T-cell (primary cell): ENCODE results near the gene KRTAP3-2. TPM values are rescaled to one million over a fixed set of nuclear protein-coding genes. Genes with fewer than 3 reads are reported as not detected.

Experiments
- ATAC-seq, 4 experiments: fragments of 200-7000 bp in 3 of 4; fragments of 150-1000 bp in 1 of 4; cut with Tn5 transposase; replicated peaks in 1 of 4; 1 replicate in 3 of 4; 2 replicates in 1 of 4; pipeline ENCODE4 v1.10.0; 2021; ENCODE audit warnings: moderate library complexity in 3 of 4, mild to moderate bottlenecking in 2 of 4, moderate number of reproducible peaks in 1 of 4
- CTCF ChIA-PET, 2 donors: fragments of 300-600 bp; sonication (Branson Sonifier 250); formaldehyde crosslinking; loops; one replicate each; lab custom pipeline; 2022; ENCODE audit warnings: antibody characterized with exemption in 2 of 2; lab: Charles Lee
- POLR2A ChIA-PET, 2 donors: fragments of 300-600 bp; sonication (Branson Sonifier 250); formaldehyde crosslinking; loops; one replicate each; lab custom pipeline; 2022; ENCODE audit warnings: antibody characterized with exemption in 2 of 2; lab: Charles Lee
- DNase-seq, 35 experiments: peaks; one replicate each; pipeline versions ENCODE4 v3.0.0 to v3.0.0-alpha.2; 2013 to 2023
- H3K27ac ChIP-seq: one replicate; pipeline ENCODE4 v1.5.1; 2013; ENCODE audit warnings: low read length
- H3K27me3 ChIP-seq, 2 experiments: replicated peaks in 1 of 2; 1 replicate in 1 of 2; 2 replicates in 1 of 2; pipeline versions ENCODE4 v1.6.1 to v1.7.0; 2013; ENCODE audit warnings: low read length in 1 of 2, mixed read lengths in 1 of 2; ENCODE audit not compliant: control insufficient read depth in 2 of 2, insufficient read depth in 2 of 2; ENCODE audit errors: extremely low read depth in 1 of 2
- H3K36me3 ChIP-seq, 2 donors: 1 replicate in 1 of 2; 2 replicates in 1 of 2; pipeline versions ENCODE4 v1.6.1 to v1.7.0; 2013; ENCODE audit warnings: low read length in 1 of 2; ENCODE audit not compliant: control insufficient read depth in 2 of 2, insufficient read depth in 1 of 2; ENCODE audit errors: extremely low read depth in 1 of 2
- H3K4me1 ChIP-seq, 2 experiments: 1 replicate in 1 of 2; 2 replicates in 1 of 2; pipeline versions ENCODE4 v1.6.1 to v1.7.0; 2013; ENCODE audit warnings: low read length in 2 of 2, mixed read lengths in 1 of 2; ENCODE audit not compliant: insufficient read depth in 2 of 2, control insufficient read depth in 1 of 2; ENCODE audit errors: extremely low read depth in 1 of 2
- H3K4me3 ChIP-seq, 2 donors: 1 replicate in 1 of 2; 2 replicates in 1 of 2; pipeline versions ENCODE4 v1.5.1 to v1.7.0; 2013; ENCODE audit warnings: mild to moderate bottlenecking in 2 of 2, low read length in 1 of 2, moderate library complexity in 1 of 2; ENCODE audit not compliant: control insufficient read depth in 1 of 2; ENCODE audit errors: extremely low read depth in 1 of 2
- H3K9me3 ChIP-seq: 2 replicates; pipeline ENCODE4 v1.7.0; 2013
- H3K27ac Mint-ChIP-seq, 2 donors: one replicate each; pipeline ENCODE4 v1.8.0; 2020 to 2021; ENCODE audit warnings: mild to moderate bottlenecking in 2 of 2, mixed read lengths in 2 of 2
- H3K27me3 Mint-ChIP-seq, 2 donors: one replicate each; pipeline ENCODE4 v1.8.0; 2021 to 2022; ENCODE audit warnings: mixed read lengths in 2 of 2
- H3K36me3 Mint-ChIP-seq: one replicate; pipeline ENCODE4 v1.8.0; 2021; ENCODE audit warnings: mixed read lengths
- H3K4me1 Mint-ChIP-seq, 3 donors: one replicate each; pipeline ENCODE4 v1.8.0; 2020 to 2022; ENCODE audit warnings: mixed read lengths in 3 of 3, mild to moderate bottlenecking in 1 of 3
- H3K4me3 Mint-ChIP-seq, 3 donors: one replicate each; pipeline ENCODE4 v1.8.0; 2020 to 2022; ENCODE audit warnings: mild to moderate bottlenecking in 3 of 3, mixed read lengths in 3 of 3, moderate library complexity in 3 of 3
- H3K9me3 Mint-ChIP-seq, 3 donors: one replicate each; pipeline ENCODE4 v1.8.0; 2020 to 2022; ENCODE audit warnings: mixed read lengths in 3 of 3
- WGBS: methylation state at CpG from one replicate; pipeline ENCODE4 v1.1.5; 2013; ENCODE audit warnings: missing lambda C conversion rate; ENCODE audit not compliant: insufficient coverage; 5-methylcytosine and 5-hydroxymethylcytosine counted together
- total RNA-seq, 35 experiments: library from RNA in 6 of 35; stranded (reverse) in 6 of 35; fragments of 120-200 nt in 1 of 35; gene quantifications; one replicate each; pipeline versions ENCODE4 v1.2.1 to v1.2.4 and lab custom pipeline; 2013 to 2026

Gene KRTAP3-2
- total RNA-seq, 5 donors from 2014 or later (not counting 1 experiment from before 2014, with no cell fraction given): not detected

GRCh38 chr17:40980596-40980995 is 19.1 kb downstream of the KRTAP3-2 start:
- H3K4me1 ChIP-seq: no peaks in the 10 kb centered on the region
- peaks cover 0 to 16% of the 10 kb centered on the region in 2 experiments for H3K27me3 ChIP-seq
- CTCF ChIA-PET: interaction anchor here in 1 of 2 donors (1.0 kb wide), 1 partner anchor 18 kb away, joined by 3 read pairs; no protein-coding TSS in a partner anchor
- no peaks in the 10 kb centered on the region for H3K36me3 ChIP-seq
- peaks cover 27 to 30% of the 10 kb centered on the region in 2 donors for H3K27me3 Mint-ChIP-seq
- 81% methylated on average over 8 of the region's 8 CpGs for WGBS
- no peak overlapping the region for H3K27ac Mint-ChIP-seq
- H3K9me3 Mint-ChIP-seq: no peaks in the 10 kb centered on the region
- H3K4me3 ChIP-seq: no peak overlapping the region
- DNase-seq (no peak), ATAC-seq (no peak)
- H3K4me1 Mint-ChIP-seq: no peaks in the 10 kb centered on the region
- no peaks in the 10 kb centered on the region for H3K9me3 ChIP-seq
- H3K36me3 Mint-ChIP-seq: no peaks in the 10 kb centered on the region
- POLR2A ChIA-PET: no interaction called here
- H3K4me3 Mint-ChIP-seq: no peak overlapping the region
- no peak overlapping the region for H3K27ac ChIP-seq

DNA sequence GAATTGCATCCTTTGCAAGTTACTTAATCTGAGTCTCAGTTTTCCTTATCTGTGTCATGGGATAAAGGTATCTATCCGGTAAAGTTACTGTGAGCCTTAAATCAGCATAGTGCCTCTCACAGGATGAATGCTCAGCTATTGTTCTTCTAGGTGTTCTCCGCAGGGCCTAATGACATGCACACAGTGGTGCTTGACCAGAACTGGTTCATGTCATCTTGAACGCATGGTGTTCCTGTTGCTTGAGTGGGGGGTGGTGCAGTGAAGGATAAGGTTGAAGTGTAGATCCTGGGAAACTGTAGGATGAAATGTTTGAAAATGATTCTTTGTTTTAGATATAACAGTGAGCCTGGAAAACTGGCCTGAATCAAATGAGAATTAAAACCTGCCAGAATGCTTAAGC is 19.6 kb downstream of the KRTAP3-2 start:
- H3K4me1 ChIP-seq: no peaks in the 10 kb centered on the region
- peaks cover 0 to 16% of the 10 kb centered on the region in 2 experiments for H3K27me3 ChIP-seq
- H3K9me3 ChIP-seq: no peaks in the 10 kb centered on the region
- Mint-ChIP-seq H3K27ac (no peak overlapping the region), H3K36me3 (no peaks in the 10 kb centered on the region), H3K9me3 (no peaks in the 10 kb centered on the region), H3K4me3 (no peak overlapping the region), H3K27me3 (peaks cover 32 to 35% of the 10 kb centered on the region in 2 donors), H3K4me1 (no peaks in the 10 kb centered on the region)
- POLR2A ChIA-PET: no interaction called here
- WGBS: 100% methylated on average over 3 of the region's 3 CpGs
- H3K4me3 ChIP-seq: no peak overlapping the region
- H3K27ac ChIP-seq: no peak overlapping the region
- no peaks in the 10 kb centered on the region for H3K36me3 ChIP-seq
- DNase-seq (no peak), ATAC-seq (no peak)
- CTCF ChIA-PET: no interaction called here

DNA sequence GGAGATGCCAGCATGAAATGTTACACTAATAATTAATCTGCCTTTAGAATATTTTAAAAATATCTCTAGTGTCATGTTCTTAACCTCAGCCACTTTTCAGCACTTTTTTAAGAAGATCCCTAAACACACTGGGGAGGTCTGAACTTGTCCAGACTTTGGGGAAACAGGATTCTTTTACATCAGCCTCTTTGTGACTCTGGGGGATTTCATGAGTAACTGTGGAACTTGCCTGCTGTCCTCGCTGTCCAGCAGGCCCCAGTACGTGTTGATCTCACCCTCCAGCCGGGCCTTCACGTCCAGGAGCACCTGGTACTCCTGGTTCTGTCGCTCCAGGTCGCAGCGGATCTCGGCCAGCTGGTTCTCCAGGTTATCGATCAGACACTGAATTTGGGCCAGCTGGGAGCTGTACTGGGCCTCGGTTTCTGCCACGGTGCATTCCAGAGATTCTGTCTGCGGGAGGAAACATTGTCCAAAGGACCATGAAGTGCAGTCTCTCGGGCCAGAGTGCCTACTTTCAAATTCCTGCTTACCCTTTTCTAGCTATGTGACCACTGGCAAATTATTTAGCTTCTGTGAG is 21.0 kb downstream of the KRTAP3-2 start:
- H3K4me1 Mint-ChIP-seq: no peaks in the 10 kb centered on the region
- Histone ChIP-seq H3K4me3 (no peak overlapping the region), H3K36me3 (no peaks in the 10 kb centered on the region), H3K9me3 (no peaks in the 10 kb centered on the region), H3K27me3 (peaks cover 0 to 16% of the 10 kb centered on the region in 2 experiments), H3K27ac (no peak overlapping the region), H3K4me1 (no peaks in the 10 kb centered on the region)
- DNase-seq (no peak), ATAC-seq (no peak)
- peaks cover 31 to 35% of the 10 kb centered on the region in 2 donors for H3K27me3 Mint-ChIP-seq
- ChIA-PET CTCF (no interaction called here), POLR2A (no interaction called here)
- no peak overlapping the region for H3K27ac Mint-ChIP-seq
- 77% methylated on average over 12 of the region's 13 CpGs for WGBS
- H3K36me3 Mint-ChIP-seq: no peaks in the 10 kb centered on the region
- no peak overlapping the region for H3K4me3 Mint-ChIP-seq
- H3K9me3 Mint-ChIP-seq: no peaks in the 10 kb centered on the region

DNA sequence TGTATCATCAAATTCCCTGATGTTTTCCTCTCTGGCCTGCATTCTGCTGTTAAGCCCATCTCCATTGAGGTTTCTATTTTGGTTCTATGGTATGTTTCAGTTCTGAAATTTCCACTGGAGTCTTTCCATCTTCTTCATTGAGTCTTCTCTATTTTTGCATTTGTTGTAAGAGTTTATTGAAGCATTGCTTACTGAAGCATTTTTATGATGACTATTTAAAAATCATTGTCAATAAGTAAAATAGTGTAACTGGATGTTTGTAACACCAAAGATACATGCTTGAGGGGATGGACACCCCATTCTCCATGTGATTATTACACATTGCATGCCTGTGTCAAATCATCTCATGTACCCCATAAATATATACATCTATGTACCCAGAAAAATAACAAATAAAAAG is 24.2 kb downstream of the KRTAP3-2 start:
- no peaks in the 10 kb centered on the region for H3K9me3 Mint-ChIP-seq
- H3K36me3 Mint-ChIP-seq: no peaks in the 10 kb centered on the region
- no peak overlapping the region for H3K27ac Mint-ChIP-seq
- Histone ChIP-seq H3K4me1 (no peaks in the 10 kb centered on the region), H3K4me3 (no peak overlapping the region), H3K27ac (no peak overlapping the region), H3K36me3 (no peaks in the 10 kb centered on the region), H3K9me3 (no peaks in the 10 kb centered on the region), H3K27me3 (peaks cover 0 to 11% of the 10 kb centered on the region in 2 experiments)
- DNase-seq: no peak
- peaks cover 27 to 31% of the 10 kb centered on the region in 2 donors for H3K27me3 Mint-ChIP-seq
- no peak overlapping the region for H3K4me3 Mint-ChIP-seq
- ChIA-PET POLR2A (no interaction called here), CTCF (interaction anchor here in 1 of 2 donors (0.6 kb wide), 1 partner anchor 347 kb away, joined by 4 read pairs; no protein-coding TSS in a partner anchor)
- no peaks in the 10 kb centered on the region for H3K4me1 Mint-ChIP-seq
- ATAC-seq: no peak

DNA sequence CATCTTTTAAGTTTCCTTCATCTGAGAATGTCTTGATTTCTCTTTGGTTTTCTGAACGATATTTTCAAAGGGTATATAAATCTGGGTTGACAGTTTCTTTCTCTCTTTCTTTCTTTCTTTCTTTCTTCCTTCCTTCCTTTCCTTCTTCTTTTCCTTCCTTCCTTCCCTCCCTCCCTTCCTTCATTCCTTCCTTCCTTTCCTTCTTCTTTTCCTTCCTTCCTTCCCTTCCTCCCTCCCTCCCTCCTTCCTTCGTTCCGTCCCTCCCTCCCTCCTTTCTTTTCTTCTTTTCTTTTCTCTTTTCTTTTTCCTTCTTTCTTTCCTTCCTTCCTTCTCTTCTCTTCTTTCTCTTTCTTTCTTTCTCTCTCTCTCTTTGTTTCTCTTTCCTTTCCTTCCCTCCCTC is 25.3 kb downstream of the KRTAP3-2 start:
- CTCF ChIA-PET: no interaction called here
- H3K4me3 Mint-ChIP-seq: no peak overlapping the region

DNA sequence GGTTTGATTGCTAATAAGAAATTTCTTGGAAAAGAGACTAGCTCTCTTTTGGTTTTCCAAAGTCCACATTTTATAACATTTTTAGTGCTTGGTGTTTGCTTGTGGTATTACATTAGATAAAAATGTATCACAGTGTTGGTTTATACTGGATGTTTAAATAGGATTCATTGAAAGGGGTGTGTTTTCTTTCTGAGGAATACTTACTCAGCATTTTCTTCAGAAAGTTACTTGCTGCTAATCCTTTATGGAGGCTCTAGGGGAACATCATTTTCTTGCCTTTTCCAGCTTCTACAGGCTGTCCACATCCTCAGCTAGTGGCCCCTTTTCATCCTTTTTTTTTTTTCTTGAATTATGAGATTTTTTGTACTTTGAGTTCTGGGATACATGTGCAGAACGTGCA is 32.1 kb downstream of the KRTAP3-2 start:
- CTCF ChIA-PET: interaction anchor here in 1 of 2 donors (0.6 to 0.7 kb wide), 2 partner anchors 347 to 1157 kb away, joined by 4 read pairs; no protein-coding TSS in a partner anchor
- DNase-seq (no peak), ATAC-seq (no peak)
- no peaks in the 10 kb centered on the region for H3K27me3 ChIP-seq
- Mint-ChIP-seq H3K27ac (no peak overlapping the region), H3K9me3 (no peaks in the 10 kb centered on the region), H3K36me3 (no peaks in the 10 kb centered on the region), H3K4me1 (peaks cover 0 to 5% (median 0%) of the 10 kb centered on the region in 3 donors), H3K4me3 (no peak overlapping the region), H3K27me3 (peaks cover 8 to 26% of the 10 kb centered on the region in 2 donors)
- no CpG with 5 or more reads among the region's 1 CpG for WGBS
- H3K9me3 ChIP-seq: no peaks in the 10 kb centered on the region
- H3K36me3 ChIP-seq: no peaks in the 10 kb centered on the region
- no peak overlapping the region for H3K27ac ChIP-seq
- no peaks in the 10 kb centered on the region for H3K4me1 ChIP-seq
- POLR2A ChIA-PET: interaction anchor here in 1 of 2 donors (0.6 kb wide), 1 partner anchor 240 kb away, joined by 3 read pairs; no protein-coding TSS in a partner anchor
- no peak overlapping the region for H3K4me3 ChIP-seq

More for the DNA sequence above, 25.3 kb downstream of the KRTAP3-2 start:
- Histone ChIP-seq H3K27me3 (peaks cover 0 to 8% of the 10 kb centered on the region in 2 experiments), H3K9me3 (no peaks in the 10 kb centered on the region), H3K4me3 (no peak overlapping the region), H3K4me1 (no peaks in the 10 kb centered on the region), H3K27ac (no peak overlapping the region), H3K36me3 (no peaks in the 10 kb centered on the region)
- no peak for ATAC-seq
- Mint-ChIP-seq H3K27ac (no peak overlapping the region), H3K27me3 (peaks cover 26 to 27% of the 10 kb centered on the region in 2 donors), H3K4me1 (no peaks in the 10 kb centered on the region), H3K36me3 (no peaks in the 10 kb centered on the region), H3K9me3 (no peaks in the 10 kb centered on the region)
- POLR2A ChIA-PET: no interaction called here
- WGBS: 95% methylated on average over 2 of the region's 3 CpGs
- DNase-seq: no peak
